H9 (cell line): Measurements from ENCODE around the gene EPHB2. TPM values are rescaled to one million over a fixed set of nuclear protein-coding genes. Genes with fewer than 3 reads are reported as not detected.

ENCODE experiments used
- DNase-seq: peaks from one replicate; pipeline ENCODE4 v3.0.0-alpha.2; 2017
- H2AFZ ChIP-seq: one replicate; pipeline ENCODE4 v1.6.1; 2013; ENCODE audit warnings: mild to moderate bottlenecking, low read length, control low read depth, moderate library complexity
- H2AK5ac ChIP-seq: 2 replicates; pipeline ENCODE4 v1.6.1; 2013; ENCODE audit warnings: low read length, control low read depth, mixed read lengths; ENCODE audit not compliant: insufficient read length
- H2BK120ac ChIP-seq: one replicate; pipeline ENCODE4 v1.6.1; 2013; ENCODE audit warnings: low read depth, mild to moderate bottlenecking, low read length, control low read depth, inconsistent platforms; ENCODE audit not compliant: poor library complexity, severe bottlenecking
- H2BK12ac ChIP-seq: 2 replicates; pipeline ENCODE4 v1.6.1; 2013; ENCODE audit warnings: low read length, control low read depth, mixed read lengths, low read depth; ENCODE audit not compliant: insufficient read length
- H2BK15ac ChIP-seq: 2 replicates; pipeline ENCODE4 v1.6.1; 2013; ENCODE audit warnings: low read depth, low read length, control low read depth
- H2BK20ac ChIP-seq: one replicate; pipeline ENCODE4 v1.6.1; 2013; ENCODE audit warnings: low read depth, mild to moderate bottlenecking, low read length, control low read depth, inconsistent platforms; ENCODE audit not compliant: poor library complexity, severe bottlenecking
- H2BK5ac ChIP-seq: 2 replicates; pipeline ENCODE4 v1.6.1; 2013; ENCODE audit warnings: low read length, control low read depth, mixed read lengths; ENCODE audit not compliant: insufficient read length
- H3K14ac ChIP-seq: 2 replicates; pipeline ENCODE4 v1.6.1; 2013; ENCODE audit warnings: low read length, control low read depth; ENCODE audit not compliant: insufficient read depth
- H3K18ac ChIP-seq: 2 replicates; pipeline ENCODE4 v1.6.1; 2013; ENCODE audit warnings: low read depth, mild to moderate bottlenecking, mixed read lengths, low read length, control low read depth; ENCODE audit not compliant: insufficient read length
- H3K23ac ChIP-seq: 2 replicates; pipeline ENCODE4 v1.6.1; 2013; ENCODE audit warnings: low read length, control low read depth, mixed read lengths, low read depth; ENCODE audit not compliant: insufficient read length
- H3K23me2 ChIP-seq: 2 replicates; pipeline ENCODE4 v1.6.1; 2013; ENCODE audit warnings: low read depth, mild to moderate bottlenecking, mixed read lengths, low read length, control low read depth; ENCODE audit not compliant: insufficient read length, poor library complexity, severe bottlenecking
- H3K27ac ChIP-seq: 2 replicates; pipeline ENCODE4 v1.5.1; 2013; ENCODE audit warnings: low read length, control low read depth, mixed read lengths, low read depth; ENCODE audit not compliant: insufficient read length
- H3K27me3 ChIP-seq: 2 replicates; pipeline ENCODE4 v1.6.1; 2013; ENCODE audit warnings: low read length, control low read depth, inconsistent platforms; ENCODE audit not compliant: insufficient read depth
- H3K4ac ChIP-seq: 2 replicates; pipeline ENCODE4 v1.6.1; 2013; ENCODE audit warnings: low read depth, mild to moderate bottlenecking, control low read depth, inconsistent platforms, low read length, moderate library complexity
- H3K4me1 ChIP-seq: 2 replicates; pipeline ENCODE4 v1.6.1; 2013; ENCODE audit warnings: low read length, control low read depth, inconsistent platforms; ENCODE audit not compliant: insufficient read depth
- H3K4me2 ChIP-seq: 2 replicates; pipeline ENCODE4 v1.6.1; 2013; ENCODE audit warnings: low read length, control low read depth, mixed read lengths; ENCODE audit not compliant: insufficient read length, insufficient read depth
- H3K56ac ChIP-seq: 2 replicates; pipeline ENCODE4 v1.6.1; 2013; ENCODE audit warnings: low read depth, mild to moderate bottlenecking, mixed read lengths, low read length, control low read depth; ENCODE audit not compliant: insufficient read length
- H3K79me1 ChIP-seq: 2 replicates; pipeline ENCODE4 v1.6.1; 2013; ENCODE audit warnings: low read depth, mild to moderate bottlenecking, moderate library complexity, low read length, control low read depth, inconsistent platforms; ENCODE audit not compliant: insufficient read depth, poor library complexity, severe bottlenecking
- H3K79me2 ChIP-seq: 2 replicates; pipeline ENCODE4 v1.6.1; 2013; ENCODE audit warnings: low read length, control low read depth, inconsistent platforms; ENCODE audit not compliant: insufficient read depth
- H3K9ac ChIP-seq: 2 replicates; pipeline ENCODE4 v1.6.1; 2013; ENCODE audit warnings: low read length, control low read depth, mixed read lengths; ENCODE audit not compliant: insufficient read length; ENCODE audit errors: extremely low read depth
- H3K9me3 ChIP-seq: one replicate; pipeline ENCODE4 v1.6.1; 2013; ENCODE audit warnings: low read depth, low read length, inconsistent platforms; ENCODE audit not compliant: control insufficient read depth
- H3T11ph ChIP-seq: one replicate; pipeline ENCODE4 v1.6.1; 2013; ENCODE audit warnings: mild to moderate bottlenecking, low read length, control low read depth, inconsistent platforms
- H4K20me1 ChIP-seq: one replicate; pipeline ENCODE4 v1.6.1; 2013; ENCODE audit not compliant: control insufficient read depth, insufficient read length, insufficient read depth
- H4K5ac ChIP-seq: 2 replicates; pipeline ENCODE4 v1.6.1; 2013; ENCODE audit warnings: low read depth, mild to moderate bottlenecking, mixed read lengths, low read length, control low read depth; ENCODE audit not compliant: insufficient read length
- H4K8ac ChIP-seq: replicated peaks from 2 replicates; pipeline ENCODE4 v1.6.1; 2013; ENCODE audit warnings: low read length, control low read depth, mixed read lengths, low read depth; ENCODE audit not compliant: insufficient read length
- H4K91ac ChIP-seq: 2 replicates; pipeline ENCODE4 v1.6.1; 2013; ENCODE audit warnings: low read depth, mild to moderate bottlenecking, moderate library complexity, mixed read lengths, low read length, control low read depth; ENCODE audit not compliant: insufficient read length
- H3K27ac Mint-ChIP-seq, 3 experiments: 2 replicates in 2 of 3; 3 replicates in 1 of 3; pipeline ENCODE4 v1.8.0; 2020 to 2021; ENCODE audit warnings: mixed read lengths in 3 of 3, mild to moderate bottlenecking in 1 of 3, moderate library complexity in 1 of 3
- H3K27me3 Mint-ChIP-seq: 2 replicates; pipeline ENCODE4 v1.8.0; 2021; ENCODE audit warnings: low read depth, mild to moderate bottlenecking, moderate library complexity, mixed read lengths
- H3K36me3 Mint-ChIP-seq, 3 experiments: 2 replicates in 2 of 3; 3 replicates in 1 of 3; pipeline ENCODE4 v1.8.0; 2020 to 2021; ENCODE audit warnings: low read depth in 3 of 3, mixed read lengths in 3 of 3; ENCODE audit not compliant: insufficient read depth in 1 of 3
- H3K4me1 Mint-ChIP-seq, 2 experiments: 2 replicates each; pipeline ENCODE4 v1.8.0; 2020; ENCODE audit warnings: mixed read lengths in 2 of 2
- H3K4me3 Mint-ChIP-seq, 2 experiments: 2 replicates in 1 of 2; 3 replicates in 1 of 2; pipeline ENCODE4 v1.8.0; 2020 to 2021; ENCODE audit warnings: mild to moderate bottlenecking in 2 of 2, mixed read lengths in 2 of 2, moderate library complexity in 1 of 2
- H3K9me3 Mint-ChIP-seq, 2 experiments: 2 replicates in 1 of 2; 3 replicates in 1 of 2; pipeline ENCODE4 v1.8.0; 2020; ENCODE audit warnings: mild to moderate bottlenecking in 2 of 2, mixed read lengths in 2 of 2, moderate library complexity in 1 of 2
- CTCF ChIP-seq: fragments of 200-600 bp; sonication (generic); conservative IDR thresholded peaks from 3 replicates; pipeline ENCODE4 v1.8.0; 2021; ENCODE audit warnings: antibody characterized with exemption, mild to moderate bottlenecking
- WGBS: extraction: QIAGEN DNeasy Blood & Tissue Kit; methylation state at CpG from one replicate; pipeline ENCODE4 v1.1.7; 2013; ENCODE audit warnings: missing lambda C conversion rate, low lambda C conversion rate, mixed read lengths; ENCODE audit not compliant: insufficient read length; ENCODE audit errors: extremely low coverage; 5-methylcytosine and 5-hydroxymethylcytosine counted together
- total RNA-seq: library from RNA; stranded (reverse); gene quantifications from 2 replicates; pipeline ENCODE4 v1.2.1, GENCODE V29; 2021

EPHB2 gene
- total RNA-seq, 1 experiment from 2014 or later, result 9.5 TPM

- Mint-ChIP-seq H3K4me1 (peaks cover 5 to 19% of the 10 kb centered on the region in 2 experiments; a peak in 3 of 4 replicates), H3K27me3 (no peaks in the 10 kb centered on the region), H3K27ac (no peak overlapping the region), H3K9me3 (no peaks in the 10 kb centered on the region), H3K4me3 (no peak overlapping the region), H3K36me3 (no peaks in the 10 kb centered on the region)
- Histone ChIP-seq H3K9me3 (no peaks in the 10 kb centered on the region), H2BK20ac (no peak overlapping the region), H4K91ac (no peak overlapping the region), H3K18ac (no peak overlapping the region), H2BK15ac (no peak overlapping the region), H3K4me2 (no peak overlapping the region), H2BK120ac (no peak overlapping the region), H3K56ac (no peak overlapping the region), H3K79me1 (no peaks in the 10 kb centered on the region), H3K23ac (no peak overlapping the region), H2AFZ (no peak overlapping the region), H4K8ac (no peak overlapping the region), H3K23me2 (no peaks in the 10 kb centered on the region), H4K20me1 (no peaks in the 10 kb centered on the region), H3K9ac (no peak overlapping the region), H3K27ac (no peak overlapping the region), H3K79me2 (no peaks in the 10 kb centered on the region), H2AK5ac (no peak overlapping the region), H2BK5ac (no peak overlapping the region), H3K4ac (no peak overlapping the region), H3K4me1 (no peaks in the 10 kb centered on the region), H3T11ph (no peak overlapping the region), H3K14ac (no peak overlapping the region), H4K5ac (no peak overlapping the region), H2BK12ac (no peak overlapping the region), H3K27me3 (no peaks in the 10 kb centered on the region)
- DNase-seq, result no peak
- WGBS, result no CpG with 5 or more reads among the region's 4 CpGs
- TF ChIP-seq CTCF, result no peak
These were observed 49.8 kb downstream of the EPHB2 start for GRCh38 chr1:22760455-22760854.
